ENCODE results near the gene HNRNPH1.

The HNRNPH1 gene

DNA sequence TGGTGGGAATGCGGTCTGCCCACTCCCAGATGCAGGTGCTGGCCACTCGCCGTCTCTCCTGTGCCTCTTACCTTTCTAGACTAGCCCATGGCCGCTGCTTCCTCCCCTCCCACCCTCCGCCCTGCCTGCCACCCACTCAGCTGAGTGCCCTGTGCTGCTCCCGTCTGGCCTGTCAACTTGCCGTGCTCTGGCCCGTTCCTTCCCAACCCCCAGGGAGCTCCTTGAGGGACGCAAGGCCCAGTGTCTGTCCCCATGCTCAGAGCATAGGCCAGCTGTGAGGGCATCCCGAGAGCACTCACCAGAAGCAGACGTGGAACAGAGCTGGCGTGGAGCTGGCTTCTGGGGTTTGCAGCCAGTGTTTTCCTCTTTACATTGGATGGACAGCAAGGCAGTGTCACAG is 20.2 kb downstream of the HNRNPH1 start:
- no peak for DNase-seq (ENCODE audit: low read depth in 2 of 2)

GRCh38 chr5:179601871-179602625 is 21.4 kb downstream of the HNRNPH1 start:
- DNase-seq (ENCODE audit: low read depth in 2 of 2) = no peak

DNA sequence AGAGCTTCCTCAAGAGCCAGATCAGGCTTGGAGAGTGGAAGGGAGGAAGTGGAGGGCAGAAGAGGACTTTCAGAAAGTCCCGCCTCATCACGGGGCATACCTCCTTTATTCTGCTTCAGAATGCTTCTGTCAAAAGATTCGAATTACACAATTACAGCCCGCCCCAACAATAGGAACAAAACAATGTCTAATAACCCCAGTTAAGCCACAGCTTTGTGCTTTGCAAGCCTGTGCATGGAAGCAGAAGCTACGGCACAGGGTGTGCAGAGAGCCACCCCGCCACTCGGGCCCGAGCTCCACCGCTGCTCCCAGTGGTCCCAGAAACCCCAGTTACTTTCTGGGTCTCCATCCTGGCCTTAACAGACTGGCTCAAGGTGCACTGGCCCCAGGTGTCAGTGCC is 23.5 kb downstream of the HNRNPH1 start:
- no peak for DNase-seq (ENCODE audit: low read depth in 2 of 2)

- DNase-seq (ENCODE audit: low read depth in 2 of 2) = no peak
Observed at GRCh38 chr5:179599566-179599965, 23.9 kb downstream of the HNRNPH1 start.

- DNase-seq (ENCODE audit: low read depth in 2 of 2) = no peak
Observed at GRCh38 chr5:179599100-179599499, 24.4 kb downstream of the HNRNPH1 start.

DNA sequence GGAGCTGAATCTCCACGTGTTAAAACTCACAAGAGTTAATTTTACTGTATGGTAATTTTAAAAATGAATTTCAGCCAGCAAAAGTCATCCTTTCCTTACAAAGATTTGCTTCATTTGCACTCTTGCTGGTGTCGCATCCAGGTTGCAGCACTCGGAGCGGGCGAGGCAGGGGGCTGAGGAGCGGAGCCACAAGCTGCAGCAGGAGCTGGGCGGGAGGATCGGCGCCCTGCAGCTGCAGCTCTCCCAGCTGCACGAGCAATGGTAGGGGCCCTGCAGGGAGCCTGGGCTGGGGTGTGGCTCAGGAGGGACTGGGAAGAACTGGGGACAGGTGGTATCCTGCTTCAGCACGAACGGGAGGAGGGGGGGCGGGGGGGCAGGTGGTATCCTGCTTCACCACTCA is 27.1 kb downstream of the HNRNPH1 start:
- DNase-seq (ENCODE audit: low read depth in 2 of 2) = no peak

DNA sequence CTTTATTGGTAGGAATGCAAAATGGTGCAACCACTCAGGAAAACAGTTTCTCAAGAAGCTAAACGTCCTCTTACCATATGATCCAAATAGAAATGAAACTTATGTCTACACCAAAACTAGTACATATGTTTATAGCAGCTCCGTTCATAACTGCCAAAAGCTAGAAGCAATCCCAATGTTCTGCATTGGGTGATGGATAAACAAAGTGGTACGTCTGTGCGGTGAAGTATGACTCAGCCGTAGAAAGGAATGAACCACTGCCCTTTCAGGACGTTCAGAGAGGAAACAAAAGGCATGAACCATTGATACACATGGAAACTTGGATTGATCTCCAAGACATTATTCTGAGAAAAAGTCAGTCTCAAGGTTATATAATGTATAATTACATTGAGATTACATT is 27.6 kb downstream of the HNRNPH1 start:
- no peak for DNase-seq (ENCODE audit: low read depth in 2 of 2)

DNA sequence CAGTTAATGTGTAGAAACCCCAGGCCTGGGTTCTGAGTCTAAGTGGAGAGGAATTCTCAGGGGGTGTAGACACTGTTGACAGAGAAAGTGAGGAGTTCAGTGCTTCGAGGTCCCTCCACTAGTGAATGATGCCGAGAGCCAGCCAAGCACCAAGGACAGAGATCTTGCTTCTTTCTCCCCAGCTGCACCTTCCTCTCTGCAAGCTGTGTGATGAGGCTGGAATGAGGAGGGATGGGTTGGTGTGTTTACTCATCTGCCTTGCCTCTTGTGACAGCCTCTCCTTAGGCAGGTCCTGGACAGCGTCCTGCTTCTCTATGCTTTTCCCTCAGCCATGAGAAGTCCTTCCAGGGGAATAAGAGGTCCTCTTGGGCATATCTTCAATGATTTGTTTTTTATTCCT is 35.3 kb downstream of the HNRNPH1 start:
- DNase-seq (ENCODE audit: low read depth in 2 of 2) = no peak

DNA sequence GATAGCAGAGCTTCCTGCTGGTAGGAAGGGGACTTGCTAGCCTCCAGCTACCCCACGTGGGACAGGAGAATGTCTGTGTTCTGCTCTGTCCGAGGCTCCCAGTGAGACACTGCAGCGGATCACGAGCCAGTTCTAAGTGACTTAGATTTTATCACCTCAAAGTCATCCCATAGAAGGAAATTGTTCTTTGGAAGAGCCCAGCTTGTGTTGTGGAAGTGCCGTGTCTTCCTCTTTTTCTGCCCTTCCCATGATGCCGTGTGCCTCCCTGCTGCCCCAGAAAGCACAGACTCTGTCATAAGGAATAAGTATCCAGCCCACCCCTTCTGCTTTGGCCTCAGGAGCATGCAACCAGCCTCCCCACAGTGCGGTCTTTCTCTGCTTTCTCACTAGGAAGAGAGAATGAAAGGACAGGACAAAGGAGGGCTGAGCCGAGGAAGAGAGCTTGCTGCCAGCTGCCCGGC is 37.5 kb downstream of the HNRNPH1 start:
- no peak for DNase-seq (ENCODE audit: low read depth in 2 of 2)

DNA sequence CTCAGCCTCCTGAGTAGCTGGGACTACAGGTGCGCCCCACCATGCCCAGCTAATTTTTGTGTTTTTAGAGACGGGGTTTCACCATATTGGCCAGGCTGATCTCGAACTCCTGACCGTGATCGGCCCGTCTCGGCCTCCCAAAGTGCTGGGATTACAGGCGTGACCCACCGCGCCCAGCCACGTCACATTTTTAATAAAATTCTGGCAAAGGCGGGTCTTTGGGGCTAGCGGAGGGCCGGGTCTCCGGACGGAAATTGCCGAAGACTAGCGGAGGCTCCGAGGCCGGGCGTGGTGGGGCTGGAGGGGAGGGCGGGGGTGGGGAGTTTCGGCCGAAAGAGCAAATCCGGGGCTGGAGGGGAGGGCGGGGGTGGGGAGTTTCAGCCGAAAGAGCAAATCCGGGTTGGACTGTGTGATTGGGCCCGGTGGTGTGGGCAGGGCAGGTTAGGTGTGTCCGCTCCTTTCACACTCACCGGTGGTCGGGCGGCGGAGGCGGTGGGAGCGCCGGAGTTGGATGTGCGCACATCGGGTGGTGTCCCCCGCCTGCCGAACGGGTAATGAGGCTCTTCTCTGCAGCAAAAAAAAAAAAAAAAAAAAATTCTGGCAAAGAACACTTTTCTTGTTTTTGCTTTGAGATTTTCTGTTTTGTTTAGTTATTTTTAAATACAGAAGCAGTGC is 46.0 kb downstream of the HNRNPH1 start:
- DNase-seq (ENCODE audit: low read depth in 2 of 2) = no peak

DNA sequence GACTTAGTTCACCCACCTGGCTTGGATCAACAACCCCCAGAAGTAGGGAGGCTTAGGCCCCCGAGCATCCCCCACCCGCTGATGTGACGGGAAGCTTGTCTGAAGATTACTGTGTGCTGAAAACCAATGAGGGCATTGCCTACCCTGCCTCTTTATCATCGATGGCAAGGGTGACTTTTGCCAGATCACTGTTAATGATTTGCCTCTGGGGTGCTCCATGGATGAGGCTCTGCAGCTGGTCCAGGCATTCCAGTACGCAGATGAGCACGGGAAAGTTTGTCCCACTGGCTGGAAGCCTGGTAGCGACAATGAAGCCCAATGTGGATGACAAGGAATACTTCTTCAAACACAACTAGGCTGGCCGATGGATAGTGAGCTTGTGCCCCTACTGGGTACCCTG is 51.1 kb downstream of the HNRNPH1 start:
- DNase-seq (ENCODE audit: low read depth in 2 of 2) = no peak

DNA sequence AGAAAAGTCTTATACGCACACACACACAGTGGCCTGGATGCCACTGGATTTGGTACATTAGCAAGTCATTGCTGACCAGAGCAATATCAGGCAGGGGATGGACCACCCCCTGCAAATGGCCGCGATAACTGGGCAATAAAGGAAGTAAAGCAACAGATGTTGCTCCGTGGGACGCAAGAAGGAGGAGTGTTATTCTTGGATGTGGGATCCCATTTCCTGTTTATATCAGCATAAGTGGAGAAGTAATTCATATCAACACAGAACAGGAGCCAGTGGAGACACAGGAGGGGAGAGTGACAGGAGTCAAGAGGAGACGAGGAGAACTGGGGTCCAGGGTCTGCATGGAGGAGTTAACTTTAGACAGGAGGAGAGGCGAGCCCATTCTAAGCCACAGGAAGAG is 54.8 kb downstream of the HNRNPH1 start:
- DNase-seq (ENCODE audit: low read depth in 2 of 2) = no peak

DNA sequence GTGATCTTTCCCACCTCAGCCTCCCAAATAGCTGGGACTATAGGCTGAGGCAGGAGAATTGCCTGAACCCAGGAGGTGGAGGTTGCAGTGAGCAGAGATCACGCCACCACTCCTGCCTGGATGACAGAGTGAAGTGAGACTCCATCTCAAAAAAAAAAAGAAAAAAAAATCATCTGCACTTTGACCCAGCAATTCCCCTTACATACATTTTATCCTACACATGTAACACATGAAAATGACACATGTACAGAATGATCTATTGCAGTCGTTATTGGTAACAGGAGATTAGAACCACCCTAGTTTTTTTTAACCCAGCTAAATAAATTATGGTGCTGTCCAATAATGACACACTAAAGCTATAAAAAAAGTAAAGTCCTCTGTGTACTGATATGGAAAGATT is 58.9 kb downstream of the HNRNPH1 start:
- DNase-seq (ENCODE audit: low read depth in 2 of 2) = no peak
